WTC11 (cell line): ENCODE measurements around the gene KCNIP2.

Experiments
- ATF2 ChIP-seq: sonication (generic); formaldehyde crosslinking; IDR thresholded peaks from 2 replicates; pipeline ENCODE4 v1.8.1; 2022; ENCODE audit warnings: low read depth, missing genetic modification reagents, borderline replicate concordance
- ATF3 ChIP-seq: sonication (generic); formaldehyde crosslinking; conservative IDR thresholded peaks from 2 replicates; pipeline ENCODE4 v1.8.1; 2022; ENCODE audit warnings: mild to moderate bottlenecking, missing genetic modification reagents
- CREB1 ChIP-seq: sonication (generic); formaldehyde crosslinking; IDR thresholded peaks from 2 replicates; pipeline ENCODE4 v1.8.0; 2023; ENCODE audit warnings: mild to moderate bottlenecking, missing genetic modification reagents
- CTCF ChIP-seq: fragments of 200-600 bp; IDR thresholded peaks from 2 replicates; pipeline ENCODE4 v1.8.0; 2022; ENCODE audit warnings: antibody characterized with exemption
- ESRRA ChIP-seq: sonication (generic); formaldehyde crosslinking; IDR thresholded peaks from 2 replicates; pipeline ENCODE4 v1.8.1; 2022; ENCODE audit warnings: mild to moderate bottlenecking, missing genetic modification reagents, borderline replicate concordance
- JAZF1 ChIP-seq: fragments of 250-450 bp; sonication (Bioruptor Pico); IDR thresholded peaks from 2 replicates; pipeline ENCODE4 v1.9.0; 2021; ENCODE audit warnings: moderate library complexity, mild to moderate bottlenecking, inconsistent platforms
- JUN ChIP-seq: sonication (generic); formaldehyde crosslinking; IDR thresholded peaks from 2 replicates; pipeline ENCODE4 v1.8.0; 2023; ENCODE audit warnings: mild to moderate bottlenecking, missing genetic modification reagents
- MAX ChIP-seq: sonication (generic); formaldehyde crosslinking; IDR thresholded peaks from 2 replicates; pipeline ENCODE4 v1.8.0; 2022; ENCODE audit warnings: mild to moderate bottlenecking, missing genetic modification reagents
- MXD4 ChIP-seq: fragments of 250-450 bp; sonication (Bioruptor Pico); IDR thresholded peaks from 2 replicates; pipeline ENCODE4 v1.8.0; 2021; ENCODE audit warnings: mild to moderate bottlenecking, moderate library complexity, borderline replicate concordance
- NFYB ChIP-seq: sonication (generic); formaldehyde crosslinking; conservative IDR thresholded peaks from 2 replicates; pipeline ENCODE4 v1.8.0; 2022; ENCODE audit warnings: low read depth, missing genetic modification reagents
- PRDM15 ChIP-seq: sonication (generic); formaldehyde crosslinking; IDR thresholded peaks from 2 replicates; pipeline ENCODE4 v1.8.0; 2022; ENCODE audit warnings: missing genetic modification reagents
- SMAD3 ChIP-seq: sonication (generic); formaldehyde crosslinking; IDR thresholded peaks from 2 replicates; pipeline ENCODE4 v1.8.0; 2022; ENCODE audit warnings: missing genetic modification reagents, mild to moderate bottlenecking, borderline replicate concordance
- USF1 ChIP-seq: sonication (generic); formaldehyde crosslinking; IDR thresholded peaks from 2 replicates; pipeline ENCODE4 v1.8.0; 2022; ENCODE audit warnings: mild to moderate bottlenecking, missing genetic modification reagents
- ZBTB43 ChIP-seq: sonication (generic); formaldehyde crosslinking; IDR thresholded peaks from 2 replicates; pipeline ENCODE4 v1.8.1; 2023; ENCODE audit warnings: mild to moderate bottlenecking, missing genetic modification reagents

- TF ChIP-seq CTCF (no peak), SMAD3 (CRISPR knock-in tag) (no peak), CREB1 (no peak), NFYB (CRISPR knock-in tag) (no peak), MXD4 (CRISPR knock-in tag) (no peak), MAX (CRISPR knock-in tag) (no peak), ATF2 (CRISPR knock-in tag) (no peak), JUN (no peak), USF1 (CRISPR knock-in tag) (no peak), PRDM15 (CRISPR knock-in tag) (no peak), ZBTB43 (CRISPR knock-in tag) (no peak), ATF3 (no peak), JAZF1 (CRISPR knock-in tag) (no peak), ESRRA (no peak)
Observed at GRCh38 chr10:101829561-101830315, 13.9 kb downstream of the KCNIP2 start.
